ENCODE measurements around the gene PACRG.

GRCh38 chr6:163335671-163336545 is 608.1 kb downstream of the PACRG start:
- TF ChIP-seq POLR2AphosphoS5 (IDR thresholded peaks at IDR 0.05; ENCODE audit: low read depth, low read length) = no peak
- no peak for TF ChIP-seq TAF1 (IDR thresholded peaks at IDR 0.05; ENCODE audit: low read depth, low read length)
- no peak for TF ChIP-seq POLR2A (IDR thresholded peaks at IDR 0.05; ENCODE audit: low read depth, low read length)
- TF ChIP-seq SPI1 (IDR thresholded peaks at IDR 0.05; ENCODE audit: low read depth, low read length) = no peak
- TF ChIP-seq PAX5 (IDR thresholded peaks at IDR 0.05; ENCODE audit: insufficient read depth, low read length, severe bottlenecking) = no peak
- TF ChIP-seq POU2F2 (IDR thresholded peaks at IDR 0.05; ENCODE audit: low read depth, low read length) = no peak

All from GM12891 (cell line).